Measurements from ENCODE around the gene HHATL. TPM values are rescaled to one million over a fixed set of nuclear protein-coding genes. Genes with fewer than 3 reads are reported as not detected.

Gene HHATL
- total and polyA plus RNA-seq, 2 donors (not counting 1 experiment from before 2014, with no cell fraction given): not detected

GRCh38 chr3:42698216-42698910 lies 4.2 kb downstream of the HHATL start:
- DNase-seq (ENCODE audit: low read depth in 2 of 2): no peak
- no peak overlapping the region for H3K9ac ChIP-seq (ENCODE audit: insufficient read depth, low read length)

DNA sequence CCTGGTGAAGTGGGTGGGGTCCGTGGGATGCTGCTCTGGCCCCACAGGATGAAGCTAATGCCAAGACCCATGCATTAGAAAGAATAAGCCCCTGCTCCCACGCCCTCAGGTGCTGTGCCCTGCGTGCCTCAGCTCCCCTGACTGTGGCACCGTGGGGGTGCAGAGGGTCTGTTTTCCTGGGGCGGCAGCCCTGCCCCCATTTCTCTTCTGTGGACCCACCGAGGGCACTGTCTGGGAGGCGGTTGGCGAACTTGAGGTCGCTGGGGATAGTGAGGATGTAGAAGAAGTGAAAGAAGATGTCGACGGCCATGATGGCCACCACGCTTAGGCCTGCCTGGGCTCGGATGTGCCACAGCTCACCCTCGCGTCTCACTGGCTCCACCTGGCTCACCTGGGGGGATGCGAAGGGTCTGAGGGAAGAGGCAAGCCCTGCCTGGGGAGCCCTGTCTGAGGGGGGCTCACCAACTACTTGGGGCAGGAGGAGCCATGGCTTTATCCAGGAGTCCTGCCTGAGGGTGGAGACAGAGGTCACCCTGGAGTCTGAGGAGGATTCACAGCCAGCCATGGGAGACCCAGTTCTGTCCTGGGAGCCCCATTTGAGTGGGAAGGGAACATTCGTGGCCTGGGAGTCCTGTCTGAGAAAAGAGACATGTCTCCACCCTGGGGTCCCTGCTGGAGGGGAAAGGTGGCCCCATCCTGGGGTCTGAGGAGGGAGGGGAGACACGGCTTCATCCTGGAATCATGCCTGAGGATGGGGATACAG lies 5.1 kb downstream of the HHATL start:
- no peak overlapping the region for H3K9ac ChIP-seq (ENCODE audit: insufficient read depth, low read length)
- DNase-seq (ENCODE audit: low read depth in 2 of 2): no peak
- no peak for TF ChIP-seq CTCF (conservative IDR thresholded peaks at IDR 0.05 in 1 of 2, IDR thresholded peaks at IDR 0.05 in 1 of 2; ENCODE audit: low read depth in 1 of 2, low read length in 2 of 2)
- TF ChIP-seq EZH2 (IDR thresholded peaks at IDR 0.05; ENCODE audit: low read length, missing control alignments): no peak
- no peak overlapping the region for H3K4me3 ChIP-seq (replicated peaks in 1 of 4; ENCODE audit: control extremely low read depth in 1 of 4, insufficient read depth in 1 of 4, low read depth in 3 of 4, low read length in 4 of 4)
- no peaks in the 10 kb centered on the region for H3K36me3 ChIP-seq (ENCODE audit: control insufficient read depth, insufficient read depth, low read length)
- no peak overlapping the region for H3K4me2 ChIP-seq (ENCODE audit: extremely low read depth, insufficient read depth, low read length)
- H3K4me1 ChIP-seq (ENCODE audit: control insufficient read depth, extremely low read depth, insufficient read depth, low read length): no peaks in the 10 kb centered on the region
- no peak overlapping the region for H3K27ac ChIP-seq (ENCODE audit: insufficient read depth, low read length)
- H2AFZ ChIP-seq (ENCODE audit: low read length): no peak overlapping the region
- H3K9me3 ChIP-seq (ENCODE audit: control insufficient read depth, insufficient read depth, low read depth, low read length): no peaks in the 10 kb centered on the region
- H4K20me1 ChIP-seq (ENCODE audit: control insufficient read depth, extremely low read depth, insufficient read depth, low read length): no peaks in the 10 kb centered on the region
- no peaks in the 10 kb centered on the region for H3K79me2 ChIP-seq (ENCODE audit: control insufficient read depth, insufficient read depth, low read length)
- peaks cover 12% of the 10 kb centered on the region for H3K27me3 ChIP-seq (ENCODE audit: control insufficient read depth, insufficient read depth, low read length)

More at GRCh38 chr3:42698216-42698910, 4.2 kb downstream of the HHATL start:
- Histone ChIP-seq H2AFZ (ENCODE audit: low read length) (no peak overlapping the region), H3K9me3 (ENCODE audit: control insufficient read depth, insufficient read depth, low read depth, low read length) (no peaks in the 10 kb centered on the region), H3K27me3 (ENCODE audit: control insufficient read depth, insufficient read depth, low read length) (peaks cover 12% of the 10 kb centered on the region), H3K27ac (ENCODE audit: insufficient read depth, low read length) (no peak overlapping the region), H4K20me1 (ENCODE audit: control insufficient read depth, extremely low read depth, insufficient read depth, low read length) (no peaks in the 10 kb centered on the region), H3K4me1 (ENCODE audit: control insufficient read depth, extremely low read depth, insufficient read depth, low read length) (no peaks in the 10 kb centered on the region), H3K36me3 (ENCODE audit: control insufficient read depth, insufficient read depth, low read length) (no peaks in the 10 kb centered on the region), H3K4me3 (replicated peaks in 1 of 4; ENCODE audit: control extremely low read depth in 1 of 4, insufficient read depth in 1 of 4, low read depth in 3 of 4, low read length in 4 of 4) (no peak overlapping the region), H3K79me2 (ENCODE audit: control insufficient read depth, insufficient read depth, low read length) (no peaks in the 10 kb centered on the region), H3K4me2 (ENCODE audit: extremely low read depth, insufficient read depth, low read length) (no peak overlapping the region)
- TF ChIP-seq CTCF (conservative IDR thresholded peaks at IDR 0.05 in 1 of 2, IDR thresholded peaks at IDR 0.05 in 1 of 2; ENCODE audit: low read depth in 1 of 2, low read length in 2 of 2): no peak
- TF ChIP-seq EZH2 (IDR thresholded peaks at IDR 0.05; ENCODE audit: low read length, missing control alignments): no peak

All from fibroblast of lung (primary cell).